ENCODE results near the gene MAGI2. TPM values are rescaled to one million over a fixed set of nuclear protein-coding genes. Genes with fewer than 3 reads are reported as not detected.
A peak's percentile ranks its signal among the peaks of the same experiment; 100 is the strongest.

MAGI2 gene
- total and polyA plus RNA-seq, 2 experiments from 2014 or later = 16.8 to 24.7 TPM

- DNase-seq (ENCODE audit: low read depth in 1 of 2, low spot score in 1 of 2) = no peak
- H3K4me3 ChIP-seq = no peak overlapping the region
- H3K36me3 ChIP-seq = no peaks in the 10 kb centered on the region
- H3K4me1 ChIP-seq (ENCODE audit: low read depth) = no peaks in the 10 kb centered on the region
- H3K27me3 ChIP-seq = no peaks in the 10 kb centered on the region
- no peak for TF ChIP-seq CTCF (IDR thresholded peaks at IDR 0.05; ENCODE audit: low read depth, low read length)
- no peaks in the 10 kb centered on the region for H3K9me3 ChIP-seq (ENCODE audit: low read depth)
- H3K27ac ChIP-seq = no peak overlapping the region
These were observed 1469.5 kb downstream of the MAGI2 start for GRCh38 chr7:77983973-77984372.

- peak in 1 of 2 donors; percentile 6 for DNase-seq (ENCODE audit: low read depth in 1 of 2, low spot score in 1 of 2)
- H3K4me3 ChIP-seq = no peak overlapping the region
- TF ChIP-seq CTCF (IDR thresholded peaks at IDR 0.05; ENCODE audit: low read depth, low read length) = no peak
- no peaks in the 10 kb centered on the region for H3K4me1 ChIP-seq (ENCODE audit: low read depth)
- H3K27me3 ChIP-seq = no peaks in the 10 kb centered on the region
- H3K27ac ChIP-seq = no peak overlapping the region
- no peaks in the 10 kb centered on the region for H3K36me3 ChIP-seq
- H3K9me3 ChIP-seq (ENCODE audit: low read depth) = no peaks in the 10 kb centered on the region
These were observed 1470.4 kb downstream of the MAGI2 start for GRCh38 chr7:77982926-77983550.

- DNase-seq (ENCODE audit: low read depth in 1 of 2, low spot score in 1 of 2) = no peak
- H3K4me1 ChIP-seq (ENCODE audit: low read depth) = no peaks in the 10 kb centered on the region
- no peak for TF ChIP-seq CTCF (IDR thresholded peaks at IDR 0.05; ENCODE audit: low read depth, low read length)
- H3K27ac ChIP-seq = no peak overlapping the region
- no peak overlapping the region for H3K4me3 ChIP-seq
- H3K36me3 ChIP-seq = no peaks in the 10 kb centered on the region
- no peaks in the 10 kb centered on the region for H3K9me3 ChIP-seq (ENCODE audit: low read depth)
- H3K27me3 ChIP-seq = no peaks in the 10 kb centered on the region
These were observed 1473.3 kb downstream of the MAGI2 start for GRCh38 chr7:77980087-77980713.

- H3K4me1 ChIP-seq (ENCODE audit: low read depth) = no peaks in the 10 kb centered on the region
- DNase-seq (ENCODE audit: low read depth in 1 of 2, low spot score in 1 of 2) = no peak
- H3K27ac ChIP-seq = no peak overlapping the region
- TF ChIP-seq CTCF (IDR thresholded peaks at IDR 0.05; ENCODE audit: low read depth, low read length) = no peak
- no peaks in the 10 kb centered on the region for H3K36me3 ChIP-seq
- no peaks in the 10 kb centered on the region for H3K9me3 ChIP-seq (ENCODE audit: low read depth)
- H3K27me3 ChIP-seq = no peaks in the 10 kb centered on the region
- no peak overlapping the region for H3K4me3 ChIP-seq
These were observed 1474.2 kb downstream of the MAGI2 start for GRCh38 chr7:77979219-77979618.

GRCh38 chr7:77975672-77976480 lies 1477.6 kb downstream of the MAGI2 start:
- H3K4me3 ChIP-seq = no peak overlapping the region
- no peaks in the 10 kb centered on the region for H3K4me1 ChIP-seq (ENCODE audit: low read depth)
- H3K36me3 ChIP-seq = no peaks in the 10 kb centered on the region
- DNase-seq (ENCODE audit: low read depth in 1 of 2, low spot score in 1 of 2) = no peak
- no peak overlapping the region for H3K27ac ChIP-seq
- TF ChIP-seq CTCF (IDR thresholded peaks at IDR 0.05; ENCODE audit: low read depth, low read length) = no peak
- H3K27me3 ChIP-seq = no peaks in the 10 kb centered on the region
- no peaks in the 10 kb centered on the region for H3K9me3 ChIP-seq (ENCODE audit: low read depth)

Data from cardiac muscle cell (in vitro differentiated cells and primary cell).